Retina (tissue), 1 donor: ENCODE results near the gene FRMD7.
"Not testable (repeated sequence)": the region's sequence is repeated elsewhere in the genome, so short reads cannot be mapped to it uniquely, and the experiment has no call there.

Source experiments
- DNase-seq: peaks from one replicate; pipeline ENCODE4 v3.0.0-alpha.2; 2016

The FRMD7 gene

DNA sequence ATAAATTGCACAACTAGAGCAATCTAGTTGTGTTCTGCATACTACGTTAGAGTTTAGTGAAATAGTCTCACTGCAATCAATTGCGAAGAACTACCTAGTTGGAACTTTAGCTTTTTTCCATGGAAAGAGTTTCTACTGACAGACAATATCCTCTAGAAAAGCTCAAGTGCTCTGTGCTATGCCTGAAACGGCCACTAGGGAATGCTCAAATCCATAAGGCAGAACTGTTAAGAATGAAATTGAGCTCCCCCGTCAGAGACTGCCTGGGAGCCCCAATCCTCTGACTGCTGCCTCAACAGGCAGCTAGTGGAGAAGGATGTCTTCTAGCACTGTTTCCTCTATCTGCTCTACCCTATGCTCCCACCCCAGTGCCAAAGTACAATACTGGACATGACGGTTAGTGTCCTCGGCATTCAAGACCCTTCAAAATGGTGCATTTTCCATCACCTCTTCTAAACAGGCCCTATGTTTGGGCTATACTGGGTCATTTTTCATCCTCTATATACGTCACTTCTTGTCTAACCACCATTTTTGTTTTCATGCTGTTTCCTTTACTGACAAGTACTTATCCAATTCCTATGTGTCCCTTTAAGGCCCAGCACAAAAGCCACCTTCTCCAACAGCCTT, 35.3 kb downstream of the FRMD7 start:
- DNase-seq: peak; percentile 8

DNA sequence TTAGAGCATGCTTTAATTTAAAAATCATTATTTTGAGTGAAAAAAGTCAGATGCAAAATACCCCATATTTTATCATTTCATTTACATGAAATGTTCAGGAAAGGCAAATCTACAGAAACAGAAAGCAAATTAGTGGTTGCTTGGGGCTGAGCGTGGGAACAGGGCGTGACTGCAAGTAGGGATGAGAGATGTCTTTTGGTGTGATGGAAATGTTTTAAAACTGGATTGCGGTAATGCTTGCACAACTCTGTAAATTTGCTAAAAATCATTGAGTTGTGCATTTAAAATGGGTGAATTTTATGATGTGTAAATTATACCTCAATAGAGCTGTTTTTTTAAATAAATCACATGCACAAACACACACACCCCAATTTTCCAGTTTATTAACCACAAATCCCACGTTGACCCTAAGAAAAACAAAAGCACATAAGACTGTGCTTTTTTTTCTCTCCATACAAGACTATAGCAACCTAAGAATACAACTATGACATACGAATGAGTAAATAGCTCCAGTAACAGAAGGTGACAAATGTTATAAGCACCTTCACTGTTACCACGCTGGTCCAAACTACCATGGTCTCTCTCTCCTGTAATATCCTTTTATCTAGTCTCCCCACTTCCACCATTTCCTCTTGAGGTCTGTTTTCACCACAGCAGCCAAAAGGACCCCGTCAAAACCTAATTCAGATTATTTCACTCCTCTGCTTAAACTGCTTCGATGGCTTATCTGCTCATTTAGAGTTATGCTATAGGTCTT, 37.2 kb downstream of the FRMD7 start:
- DNase-seq: no peak

DNA sequence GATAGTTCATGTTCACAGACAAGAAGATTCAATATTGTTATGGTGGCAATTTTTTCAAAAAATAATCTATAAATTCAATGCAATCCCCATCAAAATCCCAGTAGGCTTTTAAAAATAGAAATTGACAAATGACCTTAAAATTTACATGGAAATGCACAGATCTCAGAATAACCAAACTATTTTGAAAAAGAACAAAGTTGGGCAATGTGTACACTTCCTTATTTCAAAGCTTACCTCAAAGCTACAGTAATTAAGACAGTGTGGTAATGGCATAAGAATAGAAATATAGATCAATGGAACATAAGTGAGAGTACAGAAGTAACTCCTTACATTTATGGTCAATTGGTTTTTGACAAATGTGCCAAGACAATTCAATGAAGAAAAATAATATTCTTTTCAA, 39.0 kb downstream of the FRMD7 start:
- DNase-seq: no peak

DNA sequence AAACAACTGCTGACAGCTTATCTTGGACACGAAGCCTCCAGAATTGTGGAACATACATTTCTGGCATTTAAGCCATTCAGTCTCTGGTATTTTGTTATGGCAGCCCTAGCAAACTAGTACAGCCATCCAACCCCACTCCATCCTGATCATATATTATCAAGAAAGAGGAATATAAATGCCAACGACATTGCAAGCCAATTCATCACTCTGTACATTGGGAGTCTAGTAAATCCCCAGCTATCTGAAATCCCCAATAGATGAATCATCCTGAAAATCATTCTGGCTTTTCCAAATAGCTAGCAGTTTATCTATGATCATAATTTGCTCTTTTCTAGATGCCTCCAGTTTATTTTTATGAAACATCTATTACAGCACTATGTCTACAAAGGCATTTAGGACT, 41.1 kb downstream of the FRMD7 start:
- no peak for DNase-seq

DNA sequence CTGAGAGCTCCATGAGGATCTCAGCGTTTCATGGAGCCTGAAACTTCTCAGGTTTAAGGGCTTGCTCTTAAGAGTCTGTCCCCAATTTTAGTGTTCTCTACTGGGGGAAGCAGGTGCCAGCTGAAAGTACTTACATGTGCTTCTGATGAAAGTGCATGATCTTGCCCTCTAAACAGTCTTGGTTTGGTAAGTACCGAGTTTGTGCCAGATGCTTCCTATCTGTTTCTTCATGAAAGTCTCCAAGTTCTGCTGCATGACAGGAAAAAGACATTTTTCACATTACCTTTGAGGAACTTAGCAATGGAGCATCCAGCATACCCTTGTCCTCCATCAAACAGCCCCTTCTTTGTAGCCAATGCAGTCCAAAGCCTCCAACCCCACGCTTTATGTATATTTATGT, 42.0 kb downstream of the FRMD7 start:
- DNase-seq: no peak

DNA sequence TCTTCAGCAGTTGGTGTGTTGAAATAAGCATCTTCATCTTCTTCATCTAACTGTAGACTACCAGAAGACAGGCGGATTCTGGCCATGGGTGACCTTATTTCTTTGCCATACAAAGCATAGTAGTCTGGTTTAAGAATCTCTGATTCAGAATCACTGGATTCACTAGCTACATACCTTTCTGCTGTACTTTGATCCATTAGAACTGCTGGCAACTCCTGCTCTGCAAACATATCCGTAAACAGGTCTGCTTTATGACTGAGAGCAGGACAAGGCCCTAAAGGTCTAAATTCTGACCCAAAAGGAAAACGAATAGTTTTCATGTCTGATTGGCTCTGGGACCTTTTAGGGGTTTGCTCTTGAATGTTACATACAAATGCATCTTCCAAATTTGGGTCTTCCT, 49.9 kb downstream of the FRMD7 start:
- no peak for DNase-seq

DNA sequence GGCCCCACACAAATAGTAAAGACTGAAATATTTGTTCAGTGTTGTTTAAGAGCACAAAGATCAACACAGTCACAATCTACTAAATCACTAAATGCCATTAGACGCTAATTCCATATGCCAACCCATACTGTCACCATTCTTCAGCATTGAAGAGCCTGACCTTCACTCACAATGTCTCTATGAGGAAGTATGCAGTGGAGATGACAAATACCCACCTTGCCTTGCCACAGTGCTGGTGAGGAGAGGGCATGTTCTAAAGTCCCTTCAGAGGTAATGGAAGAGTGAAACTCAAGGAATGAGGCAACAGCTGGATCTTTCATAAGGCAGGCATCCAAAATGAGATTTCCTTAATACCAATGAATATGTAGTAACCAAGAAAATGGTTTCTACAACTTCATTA, 50.4 kb downstream of the FRMD7 start:
- DNase-seq: no peak

DNA sequence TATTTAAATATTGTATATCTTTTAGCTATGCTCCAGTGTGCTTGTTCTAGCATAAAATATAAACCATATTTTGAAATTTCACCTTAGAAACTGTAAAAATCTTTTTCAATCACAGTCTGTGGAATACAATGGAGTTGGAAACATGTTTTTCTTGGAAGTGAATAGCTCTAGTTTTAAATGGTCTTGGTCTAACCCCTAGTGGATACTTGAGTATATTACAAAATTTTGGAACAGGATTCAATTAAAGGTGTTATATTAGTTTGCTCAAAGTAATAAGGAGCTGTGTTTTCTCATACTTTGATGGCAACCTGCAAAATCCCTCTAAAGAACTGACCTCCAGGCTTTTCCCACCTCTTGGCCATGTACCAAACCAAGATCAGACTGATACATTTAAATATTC, 56.6 kb downstream of the FRMD7 start:
- no peak for DNase-seq

DNA sequence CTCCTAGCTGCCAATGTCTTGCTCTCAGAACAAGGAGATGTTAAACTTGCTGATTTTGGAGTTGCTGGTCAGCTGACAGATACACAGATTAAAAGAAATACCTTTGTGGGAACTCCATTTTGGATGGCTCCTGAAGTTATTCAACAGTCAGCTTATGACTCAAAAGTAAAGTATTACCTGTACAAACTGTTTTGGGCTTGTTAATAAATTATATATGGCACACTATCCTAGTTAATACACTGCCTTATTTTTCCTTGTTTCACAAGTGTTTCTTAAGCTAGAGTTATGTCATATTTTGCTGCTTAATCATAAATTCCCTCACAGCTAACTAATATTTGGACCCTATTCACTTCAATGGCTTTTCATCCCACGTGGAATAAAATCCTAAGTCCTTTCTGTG, 59.4 kb downstream of the FRMD7 start:
- no peak for DNase-seq

DNA sequence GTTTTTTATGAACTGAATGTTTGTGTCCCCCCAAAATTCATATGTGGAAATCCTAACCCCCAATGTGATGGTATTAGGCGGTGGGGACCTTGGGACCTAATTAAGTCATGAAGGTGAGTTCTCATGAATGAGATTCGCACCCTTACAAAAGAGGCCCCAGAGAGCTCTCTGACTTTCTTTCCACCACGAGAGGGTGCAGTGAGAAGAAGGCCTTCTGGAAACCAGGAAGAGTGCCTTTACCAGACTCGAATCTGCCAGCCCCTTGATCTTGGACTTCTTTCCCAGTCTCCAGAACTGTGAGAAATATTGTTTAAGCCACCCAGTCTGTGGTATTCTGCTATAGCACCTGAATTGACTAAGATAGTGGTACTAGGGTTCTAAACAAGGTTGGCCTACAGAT, 64.0 kb downstream of the FRMD7 start:
- DNase-seq: no peak

DNA sequence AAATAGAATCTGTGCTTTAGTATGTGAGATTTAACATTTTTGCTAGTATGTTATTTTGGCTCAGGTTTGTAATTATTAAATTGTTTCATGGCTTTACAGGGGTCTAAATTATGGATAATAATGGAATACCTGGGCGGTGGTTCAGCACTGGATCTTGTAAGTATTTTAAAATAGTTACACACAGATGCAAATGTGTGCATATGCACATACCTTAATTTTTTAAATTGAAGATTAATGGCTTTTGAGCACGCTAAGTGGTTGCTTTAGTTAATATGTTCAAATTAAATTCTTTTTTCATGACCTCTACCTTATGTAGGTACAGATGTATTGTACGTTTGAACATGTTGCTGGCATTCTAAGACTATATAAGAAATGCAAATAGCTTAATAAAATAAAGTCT, 64.5 kb downstream of the FRMD7 start:
- no peak for DNase-seq

DNA sequence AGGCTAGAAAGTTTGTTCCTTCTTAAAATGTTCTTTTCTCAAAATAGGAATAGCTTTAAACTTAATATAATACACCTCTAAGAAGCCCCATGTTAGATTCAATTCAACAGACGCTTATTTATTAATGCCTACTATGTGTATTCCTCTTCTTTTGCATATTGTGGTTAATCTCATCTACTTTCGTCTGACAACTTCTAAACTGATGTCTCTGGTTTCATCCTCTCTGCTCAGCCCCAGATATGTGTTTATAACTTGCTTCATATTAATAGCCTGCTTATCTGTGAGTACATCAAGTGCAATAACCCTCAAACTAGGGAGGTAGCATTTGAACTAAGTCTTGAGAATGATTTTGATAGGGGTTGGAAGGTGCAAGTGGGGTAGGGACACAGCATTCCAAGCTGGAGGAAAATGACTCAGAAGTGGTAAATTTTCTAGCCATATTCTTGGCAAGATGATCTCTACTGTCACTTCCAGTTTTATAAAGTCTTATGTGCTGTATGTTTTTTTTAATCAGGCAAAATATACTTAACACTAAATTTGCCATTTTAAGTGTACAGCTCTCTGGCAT, 67.8 kb downstream of the FRMD7 start:
- no peak for DNase-seq

DNA sequence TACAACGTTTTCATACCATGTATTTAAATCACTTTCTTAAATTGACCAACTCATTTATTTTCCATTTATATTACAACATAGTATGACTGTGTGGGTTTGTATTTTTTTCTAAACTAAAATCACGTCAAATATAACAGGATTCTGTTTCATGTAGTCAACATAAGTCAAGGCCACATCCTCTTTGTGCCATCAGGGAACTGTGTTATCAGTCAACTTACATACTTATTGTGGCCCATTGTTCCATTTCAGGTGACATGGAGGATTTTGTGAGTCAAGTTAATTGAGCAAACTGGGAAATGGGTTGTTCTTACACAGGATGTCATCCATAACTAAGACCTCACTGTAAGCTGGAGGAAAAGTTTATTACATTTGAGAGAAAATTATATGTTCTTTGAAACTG, 68.8 kb downstream of the FRMD7 start:
- no peak for DNase-seq

DNA sequence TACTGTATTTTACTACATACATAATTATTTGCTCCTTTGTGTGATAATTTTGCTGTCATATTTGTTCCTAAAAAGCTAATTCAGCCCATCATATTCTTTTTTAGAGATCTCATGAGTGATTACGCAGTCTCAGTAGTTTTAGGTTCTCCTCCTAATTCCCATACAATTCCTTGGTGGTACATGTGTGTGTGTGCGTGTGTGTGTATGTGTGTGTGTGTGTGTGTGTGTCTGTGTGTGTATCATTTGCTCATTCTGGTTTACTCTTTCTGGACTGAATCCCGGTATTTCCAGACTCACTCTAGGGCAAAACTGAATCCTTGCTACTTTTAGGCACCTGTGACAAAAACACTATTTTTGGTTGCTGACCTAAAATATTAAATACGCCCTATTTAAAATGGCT, 69.8 kb downstream of the FRMD7 start:
- DNase-seq: no peak

DNA sequence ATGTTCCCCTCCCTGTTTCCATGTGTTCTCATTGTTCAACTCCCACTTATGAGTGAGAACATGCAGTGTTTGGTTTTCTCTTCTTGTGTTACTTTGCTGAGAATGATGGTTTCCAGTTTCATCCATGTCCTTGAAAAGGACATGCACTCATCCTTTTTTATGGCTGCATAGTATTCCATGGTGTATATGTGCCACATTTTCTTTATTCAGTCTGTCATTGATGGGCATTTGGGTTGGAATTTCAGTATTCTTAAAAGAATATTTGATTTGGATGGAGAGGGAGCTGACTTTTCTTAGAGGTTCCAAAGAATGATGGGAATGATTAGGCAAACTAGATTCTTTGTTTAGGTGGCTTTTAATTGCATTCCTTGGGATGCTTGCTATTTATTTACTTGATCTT, 76.0 kb downstream of the FRMD7 start:
- not testable (repeated sequence) for DNase-seq

DNA sequence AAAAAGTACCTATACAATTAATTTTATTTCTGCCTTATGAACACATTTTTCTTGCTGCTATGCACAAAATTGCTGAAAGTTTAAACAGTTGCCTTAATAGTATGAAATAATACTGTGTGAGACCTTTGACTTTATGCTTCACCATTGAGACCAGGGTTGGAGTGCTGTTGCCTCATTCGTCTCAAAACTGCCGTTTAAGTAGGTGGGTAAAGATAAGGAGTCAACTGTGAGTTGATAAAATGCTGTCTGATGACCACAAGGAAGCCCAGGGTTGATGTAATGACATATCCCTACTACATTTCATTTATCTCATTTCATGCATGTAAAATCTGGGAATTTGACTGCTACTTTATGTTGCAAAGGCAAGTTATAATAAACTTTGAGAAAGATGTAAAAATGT, 81.3 kb downstream of the FRMD7 start:
- no peak for DNase-seq

DNA sequence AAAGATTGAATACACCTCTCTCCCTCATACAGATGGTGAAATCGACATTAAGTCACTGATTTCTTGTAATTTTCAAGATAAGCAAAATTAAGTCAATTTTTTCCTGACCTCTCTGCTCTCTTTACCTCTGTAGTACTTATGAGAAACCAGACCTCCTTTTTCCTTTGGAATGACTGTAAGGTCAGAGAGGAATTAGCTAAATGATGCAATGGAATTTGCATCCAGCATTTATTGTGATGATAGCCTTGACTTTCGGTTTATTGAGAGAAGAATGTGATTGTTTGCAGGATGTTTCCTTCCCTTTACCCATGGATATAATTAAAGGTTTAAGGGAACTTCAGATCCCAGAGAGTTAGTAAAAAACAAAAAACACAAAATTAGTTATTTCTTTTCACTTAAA, 82.4 kb downstream of the FRMD7 start:
- DNase-seq: no peak

DNA sequence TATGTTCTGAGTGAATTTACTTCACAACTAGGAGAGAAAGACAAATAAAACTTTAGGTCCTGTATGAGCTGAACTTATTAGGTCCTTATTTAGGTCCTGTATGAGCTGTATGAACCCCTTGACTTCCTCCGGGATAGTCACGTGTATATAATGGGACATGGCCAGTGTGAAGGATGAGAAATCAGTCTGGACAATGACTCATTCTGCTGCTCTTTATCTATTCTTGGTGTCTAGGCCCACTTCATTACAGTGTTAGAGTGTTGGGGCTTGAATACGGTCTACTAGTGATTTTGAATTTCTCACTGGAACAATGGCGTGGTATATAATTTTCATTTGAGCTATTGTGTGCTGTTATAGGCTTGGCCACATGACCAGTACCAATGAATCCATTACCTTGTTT, 82.9 kb downstream of the FRMD7 start:
- no peak for DNase-seq

DNA sequence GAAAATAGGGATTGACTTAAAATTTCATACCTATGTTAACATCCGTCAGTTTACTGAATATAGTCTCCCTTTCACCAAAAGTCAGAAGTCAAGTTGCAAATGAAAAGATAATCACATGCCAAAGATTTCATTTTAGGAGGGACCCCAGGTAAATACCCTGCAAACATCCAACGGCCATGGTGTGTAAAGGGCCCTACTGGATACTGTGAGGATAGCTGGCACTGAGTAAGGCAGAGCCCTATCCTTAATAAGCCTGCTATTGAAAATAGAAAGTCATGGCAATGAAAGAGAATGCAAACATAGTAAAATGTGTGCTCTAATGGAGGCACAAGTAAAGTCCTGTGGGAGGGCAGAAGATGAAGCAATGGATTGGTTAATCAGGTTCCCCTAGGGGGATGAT, 83.8 kb downstream of the FRMD7 start:
- no peak for DNase-seq

DNA sequence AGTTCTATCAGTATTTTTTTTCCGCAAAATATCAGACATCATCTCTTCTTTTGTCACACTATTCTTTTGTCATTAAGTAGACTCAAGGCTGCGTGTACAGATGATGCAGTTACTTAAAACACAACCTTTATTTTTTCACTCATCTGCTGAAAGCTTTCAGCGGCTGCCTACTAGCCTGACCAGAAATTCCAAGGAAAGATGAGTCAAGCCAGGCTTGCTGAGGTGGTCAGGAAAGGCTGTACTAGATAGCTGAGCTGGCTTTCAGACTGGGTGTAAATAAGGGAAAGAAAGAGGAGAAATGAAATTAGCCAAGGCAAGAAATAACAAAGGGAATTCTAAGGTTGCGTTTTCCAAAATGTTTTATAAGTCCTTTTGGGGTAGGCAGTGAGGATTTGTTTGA, 86.8 kb downstream of the FRMD7 start:
- DNase-seq: no peak

DNA sequence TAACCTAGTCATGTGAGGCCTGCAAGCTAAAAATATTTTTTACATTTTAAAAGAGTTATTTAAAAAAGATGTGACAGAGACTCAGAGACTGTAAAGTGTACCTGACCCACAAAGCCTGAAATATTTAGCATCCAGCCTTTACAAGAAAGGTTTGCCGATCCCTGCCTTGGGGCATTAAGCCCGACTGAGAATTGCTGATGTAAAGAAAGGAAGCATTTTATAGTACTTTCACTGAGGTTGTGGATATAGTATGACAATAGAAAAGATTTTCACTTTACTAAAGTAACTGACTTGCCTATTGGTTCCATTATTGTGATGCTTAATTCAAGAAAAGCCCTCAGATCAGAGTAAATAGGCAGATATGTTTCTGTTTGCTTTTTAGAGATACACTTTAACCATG, 87.8 kb downstream of the FRMD7 start:
- DNase-seq: no peak

DNA sequence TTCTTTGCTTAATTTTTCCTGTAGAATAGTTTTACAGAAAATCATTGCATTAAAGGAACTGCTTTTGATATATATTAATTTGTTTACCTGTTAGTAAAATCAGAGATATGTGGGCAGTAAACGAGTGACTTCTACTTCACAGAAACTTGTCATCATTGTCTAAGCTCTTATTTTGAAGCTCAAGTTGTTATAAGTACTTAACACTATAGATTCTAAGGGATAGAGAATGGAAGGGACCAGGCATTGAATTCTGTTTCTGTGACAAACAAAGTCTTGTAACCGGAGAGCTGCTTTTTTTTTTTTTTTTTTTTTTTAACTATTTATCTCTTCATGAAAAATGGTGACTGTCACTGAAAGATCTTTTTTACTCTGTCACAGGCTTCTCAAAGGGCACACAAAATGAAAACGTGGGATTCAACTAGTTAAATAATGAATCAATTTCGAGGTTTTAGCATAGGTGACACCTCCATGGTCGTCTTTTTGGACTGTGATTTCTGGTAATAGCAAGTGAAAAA, 90.3 kb downstream of the FRMD7 start:
- no peak for DNase-seq

DNA sequence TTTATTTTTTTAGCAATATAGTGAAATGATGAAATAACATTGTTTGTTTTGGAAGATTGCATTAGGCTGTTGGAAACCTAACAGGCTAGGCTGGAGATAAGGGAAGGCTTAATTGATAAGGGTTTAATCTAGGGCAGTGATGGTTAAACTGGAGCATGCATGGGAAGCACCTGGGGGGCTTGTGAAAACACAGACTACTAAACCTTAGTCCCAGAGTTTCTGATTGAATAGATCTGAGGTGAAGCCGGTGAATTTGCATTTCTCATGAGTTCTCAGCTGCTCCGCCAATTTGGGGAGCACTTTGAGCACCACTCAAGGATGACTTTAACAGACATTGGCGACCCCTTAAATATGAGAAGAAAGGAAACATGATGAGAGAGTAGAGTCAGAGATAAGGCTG, 93.2 kb downstream of the FRMD7 start:
- DNase-seq: no peak

DNA sequence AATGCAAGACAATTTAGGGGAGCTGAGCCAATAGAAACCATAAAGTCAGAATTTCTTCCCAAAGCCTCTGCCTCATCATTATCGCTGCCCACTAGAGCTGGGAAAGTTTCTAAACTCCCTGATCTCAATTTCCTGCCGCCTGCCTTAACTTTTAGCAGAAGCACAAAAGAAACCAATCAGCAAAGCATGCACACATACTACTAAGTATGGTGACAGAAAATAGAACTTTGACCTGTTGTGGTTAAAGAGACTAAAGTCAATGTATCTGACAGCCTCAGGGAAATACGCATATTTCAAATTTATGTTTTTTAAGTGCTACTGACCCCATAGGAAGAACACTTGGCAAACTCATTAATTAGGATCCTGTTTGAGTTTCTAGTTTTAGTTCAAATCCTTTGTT, 94.7 kb downstream of the FRMD7 start:
- DNase-seq: no peak

DNA sequence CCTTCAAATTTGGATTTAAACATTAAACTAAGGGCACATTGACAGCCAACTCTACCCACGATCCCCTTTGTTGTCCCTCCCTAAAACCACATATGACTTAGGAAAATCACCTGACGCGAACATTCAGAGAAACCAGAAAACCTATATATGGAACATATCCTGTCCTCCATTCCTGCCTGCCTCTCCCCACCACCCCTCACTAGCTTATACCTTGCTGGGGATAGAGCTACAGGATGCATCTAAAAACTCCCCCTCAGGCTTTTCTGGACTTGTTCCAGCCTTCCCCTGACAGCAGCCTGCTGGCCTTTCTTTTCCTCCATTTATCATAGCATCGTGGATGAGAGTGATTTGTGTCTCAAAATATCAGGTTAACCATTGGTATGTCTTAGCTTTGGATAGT, 96.0 kb downstream of the FRMD7 start:
- DNase-seq: no peak
